SK-N-SH (cell line): ENCODE data around the gene UEVLD. TPM values are rescaled to one million over a fixed set of nuclear protein-coding genes. Genes with fewer than 3 reads are reported as not detected.

Experiments used
- CTCF ChIA-PET: fragments of 300-600, 350-600 bp; formaldehyde crosslinking; extraction: SDS; loops from one replicate; lab custom pipeline; 2021; lab: Yijun Ruan, JAX
- POLR2A ChIA-PET: fragments of 350-600 bp; sonication (Branson Sonifier 250); formaldehyde crosslinking; extraction: SDS; loops from one replicate; lab custom pipeline; 2020; ENCODE audit warnings: antibody characterized with exemption, inconsistent platforms; lab: Yijun Ruan, JAX
- DNase-seq: peaks from one replicate; pipeline ENCODE4 v3.0.0; 2012
- H2AFZ ChIP-seq: fragments of 200-600 bp; sonication (generic); 2 replicates; pipeline ENCODE4 v1.8.1; 2016; ENCODE audit warnings: antibody characterized with exemption, mild to moderate bottlenecking, low read depth
- H3F3A ChIP-seq: fragments of 200-600 bp; sonication (generic); replicated peaks from 2 replicates; pipeline ENCODE3; 2016; ENCODE audit warnings: antibody characterized with exemption, mild to moderate bottlenecking; ENCODE audit not compliant: insufficient read depth
- H3K27ac ChIP-seq, 2 experiments: fragments of 200-500 bp in 1 of 2; fragments of 200-600 bp in 1 of 2; sonication (Bioruptor generic) in 1 of 2; sonication (generic), shearing (Covaris generic) in 1 of 2; 2 replicates each; pipeline versions ENCODE4 v1.5.1 to v1.6.1; 2014 to 2016; ENCODE audit warnings: low read depth in 2 of 2, inconsistent platforms in 1 of 2, low read length in 1 of 2, mild to moderate bottlenecking in 1 of 2, mixed read lengths in 1 of 2
- H3K27me3 ChIP-seq: fragments of 200-600 bp; sonication (generic), shearing (Covaris generic); 2 replicates; pipeline ENCODE4 v1.6.1; 2016; ENCODE audit warnings: mixed run types; ENCODE audit not compliant: insufficient read depth
- H3K36me3 ChIP-seq, 2 experiments: fragments of 200-500 bp in 1 of 2; fragments of 200-600 bp in 1 of 2; sonication (Bioruptor generic) in 1 of 2; sonication (generic) in 1 of 2; replicated peaks in 1 of 2; 2 replicates each; pipeline versions ENCODE3 to v1.5.1; 2014 to 2016; ENCODE audit warnings: low read length in 1 of 2, mild to moderate bottlenecking in 1 of 2; ENCODE audit not compliant: insufficient read depth in 2 of 2, control insufficient read depth in 1 of 2
- H3K4me1 ChIP-seq, 2 experiments: fragments of 200-500 bp in 1 of 2; fragments of 200-600 bp in 1 of 2; sonication (Bioruptor generic) in 1 of 2; sonication (generic), shearing (Covaris generic) in 1 of 2; 2 replicates each; pipeline versions ENCODE4 v1.5.1 to v1.6.1; 2014 to 2016; ENCODE audit warnings: low read depth in 1 of 2, low read length in 1 of 2, mixed run types in 1 of 2; ENCODE audit not compliant: insufficient read depth in 2 of 2, control insufficient read depth in 1 of 2
- H3K4me2 ChIP-seq: fragments of 200-600 bp; sonication (generic), shearing (Covaris generic); 2 replicates; pipeline ENCODE4 v1.6.1; 2017; ENCODE audit warnings: mixed run types
- H3K4me3 ChIP-seq, 2 experiments: fragments of 200-500 bp in 1 of 2; fragments of 200-600 bp in 1 of 2; sonication (Bioruptor generic) in 1 of 2; sonication (generic), shearing (Covaris generic) in 1 of 2; 2 replicates each; pipeline versions ENCODE4 v1.5.1 to v1.8.1; 2014 to 2016; ENCODE audit warnings: low read depth in 2 of 2, inconsistent platforms in 1 of 2, low read length in 1 of 2, mild to moderate bottlenecking in 1 of 2, mixed read lengths in 1 of 2, moderate library complexity in 1 of 2
- H3K79me2 ChIP-seq: fragments of 200-600 bp; sonication (generic); 2 replicates; pipeline ENCODE4 v1.8.1; 2017; ENCODE audit warnings: mild to moderate bottlenecking; ENCODE audit not compliant: insufficient read depth
- H3K9ac ChIP-seq: fragments of 200-600 bp; sonication (generic); 2 replicates; pipeline ENCODE4 v1.6.1; 2017; ENCODE audit warnings: mixed run types
- H3K9me2 ChIP-seq: fragments of 200-600 bp; sonication (generic); 2 replicates; pipeline ENCODE4 v1.6.1; 2017; ENCODE audit warnings: mixed run types
- H3K9me3 ChIP-seq: fragments of 200-600 bp; sonication (generic); 2 replicates; pipeline ENCODE4 v1.6.1; 2017; ENCODE audit warnings: mixed run types, mild to moderate bottlenecking, moderate library complexity
- H4K20me1 ChIP-seq: fragments of 200-600 bp; sonication (generic); 2 replicates; pipeline ENCODE4 v1.6.1; 2017; ENCODE audit warnings: mild to moderate bottlenecking, mixed run types; ENCODE audit not compliant: insufficient read depth
- CHD2 ChIP-seq: fragments of 150-350 bp; IDR thresholded peaks from 2 replicates; pipeline ENCODE4 v1.6.1; 2018; ENCODE audit warnings: low read length; ENCODE audit not compliant: partially characterized antibody
- ELF1 ChIP-seq: IDR thresholded peaks from 2 replicates; pipeline ENCODE4 v1.4.0; 2012
- EP300 ChIP-seq, 2 experiments: IDR thresholded peaks; 2 replicates each; pipeline versions ENCODE4 v1.4.0 to v1.6.1; 2012; ENCODE audit warnings: borderline replicate concordance in 1 of 2, low read depth in 1 of 2, low read length in 1 of 2
- EZH2phosphoT487 ChIP-seq: fragments of 200-600 bp; sonication (generic); IDR thresholded peaks from 2 replicates; pipeline ENCODE4 v1.6.1; 2017; ENCODE audit warnings: low read depth, mixed run types, mild to moderate bottlenecking, antibody characterized with exemption, moderate library complexity, borderline replicate concordance
- GABPA ChIP-seq: IDR thresholded peaks from 2 replicates; pipeline ENCODE4 v1.4.0; 2012; ENCODE audit warnings: low read depth, mild to moderate bottlenecking
- MEF2A ChIP-seq: IDR thresholded peaks from 2 replicates; pipeline ENCODE4 v1.4.0; 2012; ENCODE audit warnings: low read depth, borderline replicate concordance
- NFIC ChIP-seq: IDR thresholded peaks from 2 replicates; pipeline ENCODE4 v1.4.0; 2012; ENCODE audit warnings: borderline replicate concordance
- NRF1 ChIP-seq: IDR thresholded peaks from 2 replicates; pipeline ENCODE4 v1.6.1; 2012; ENCODE audit warnings: low read depth, mild to moderate bottlenecking, low read length
- RCOR1 ChIP-seq: fragments of 150-350 bp; IDR thresholded peaks from 2 replicates; pipeline ENCODE4 v1.6.1; 2017; ENCODE audit warnings: antibody characterized with exemption, low read length
- RXRA ChIP-seq: IDR thresholded peaks from 2 replicates; pipeline ENCODE4 v1.4.0; 2012; ENCODE audit warnings: low read depth, mild to moderate bottlenecking, borderline replicate concordance
- SIN3A ChIP-seq: IDR thresholded peaks from 2 replicates; pipeline ENCODE4 v1.6.1; 2012; ENCODE audit warnings: low read depth, mild to moderate bottlenecking, low read length, moderate library complexity, borderline replicate concordance
- SMC3 ChIP-seq: IDR thresholded peaks from 2 replicates; pipeline ENCODE4 v1.6.1; 2012; ENCODE audit warnings: low read depth, low read length, improper control_type of control experiment
- TEAD4 ChIP-seq: IDR thresholded peaks from 2 replicates; pipeline ENCODE4 v1.4.0; 2012; ENCODE audit warnings: mild to moderate bottlenecking, borderline replicate concordance; ENCODE audit not compliant: insufficient read depth
- WGBS: methylation state at CpG from one replicate; pipeline ENCODE4 v1.1.6; 2017; ENCODE audit warnings: low lambda C conversion rate; 5-methylcytosine and 5-hydroxymethylcytosine counted together
- polyA plus RNA-seq, 3 experiments: library from polyadenylated mRNA; depleted of rRNA; stranded (reverse); fragments of >200 nt; gene quantifications; 2 replicates each; pipeline ENCODE4 v1.2.3, GENCODE V29; 2012
- TF ChIP-seq, protein P1 (sequence below): IDR thresholded peaks from 2 replicates; pipeline ENCODE4; 2012
- TF ChIP-seq, protein P2 (sequence below): fragments of 200-600 bp; sonication (generic); IDR thresholded peaks from 2 replicates; pipeline ENCODE4 v1.6.1; 2017; ENCODE audit warnings: antibody characterized with exemption, mild to moderate bottlenecking, moderate library complexity
- TF ChIP-seq, protein P3 (sequence below): fragments of 150-350 bp; IDR thresholded peaks from 2 replicates; pipeline ENCODE4 v1.6.1; 2016; ENCODE audit warnings: mild to moderate bottlenecking, low read depth, low read length
- TF ChIP-seq, protein P4 (sequence below): IDR thresholded peaks from 2 replicates; pipeline ENCODE4 v1.4.0; 2012; ENCODE audit warnings: low read depth, borderline replicate concordance
- TF ChIP-seq, protein P5 (sequence below): IDR thresholded peaks from 2 replicates; pipeline ENCODE4 v1.4.0; 2012; ENCODE audit warnings: low read depth, borderline replicate concordance

UEVLD gene
- polyA plus RNA-seq, 1 of the 3 experiments (the other 2 are of a cell fraction), result 8.9 TPM

DNA sequence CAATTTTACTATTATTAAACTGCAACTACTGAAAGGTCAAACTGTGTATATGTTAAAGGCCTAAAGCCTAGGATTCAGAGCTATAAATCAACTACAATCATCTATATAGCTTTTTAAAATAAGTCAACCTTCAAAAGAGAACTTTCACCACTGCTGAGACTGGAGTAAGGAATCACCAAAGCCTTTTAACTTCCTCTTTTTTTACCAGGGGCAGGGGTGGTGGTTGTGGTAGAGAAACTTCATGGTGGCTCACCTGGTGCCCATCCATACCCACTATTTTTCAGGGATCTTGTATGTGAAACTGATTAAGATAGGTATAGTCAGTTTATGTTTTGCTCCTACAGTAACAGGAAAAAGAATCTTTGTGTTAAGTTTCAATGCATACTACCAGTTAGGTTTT is 93.3 kb downstream of the UEVLD start (continued):
- TF ChIP-seq, protein P1, sequence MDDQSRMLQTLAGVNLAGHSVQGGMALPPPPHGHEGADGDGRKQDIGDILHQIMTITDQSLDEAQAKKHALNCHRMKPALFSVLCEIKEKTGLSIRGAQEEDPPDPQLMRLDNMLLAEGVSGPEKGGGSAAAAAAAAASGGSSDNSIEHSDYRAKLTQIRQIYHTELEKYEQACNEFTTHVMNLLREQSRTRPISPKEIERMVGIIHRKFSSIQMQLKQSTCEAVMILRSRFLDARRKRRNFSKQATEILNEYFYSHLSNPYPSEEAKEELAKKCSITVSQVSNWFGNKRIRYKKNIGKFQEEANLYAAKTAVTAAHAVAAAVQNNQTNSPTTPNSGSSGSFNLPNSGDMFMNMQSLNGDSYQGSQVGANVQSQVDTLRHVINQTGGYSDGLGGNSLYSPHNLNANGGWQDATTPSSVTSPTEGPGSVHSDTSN, result no peak
- TF ChIP-seq EP300 (IDR thresholded peaks at IDR 0.05; ENCODE audit: borderline replicate concordance in 1 of 2, low read depth in 1 of 2, low read length in 1 of 2) (no peak), EZH2phosphoT487 (no peak)

DNA sequence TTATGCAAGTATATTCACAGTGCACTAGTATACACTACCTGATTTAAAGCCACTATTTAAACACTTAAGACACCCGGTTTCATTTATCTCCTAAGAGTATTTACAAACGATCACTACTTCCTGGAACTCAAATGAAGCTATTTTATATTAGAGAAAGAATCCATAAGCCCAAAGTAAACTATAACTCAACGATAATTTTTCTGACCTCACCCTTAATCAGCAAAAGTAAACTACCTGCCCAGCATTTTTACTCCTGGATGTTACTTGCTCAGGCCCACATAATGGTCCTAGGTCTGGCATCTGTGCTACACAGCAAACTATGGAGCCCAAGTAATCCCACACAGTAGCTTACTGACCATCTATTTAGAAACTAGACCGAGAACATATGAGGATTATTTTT is 95.2 kb downstream of the UEVLD start:
- CTCF ChIA-PET, result interaction anchor here (1.3 kb wide), 1 partner anchor 378 kb away, joined by 4 read pairs; no protein-coding TSS in a partner anchor
- Histone ChIP-seq H3K9me3 (no peaks in the 10 kb centered on the region), H3K4me2 (no peak overlapping the region), H3K4me1 (peaks cover 0 to 11% of the 10 kb centered on the region in 2 experiments; a peak in 2 of 4 replicates), H3K9ac (no peak overlapping the region), H3K27ac (no peak overlapping the region), H3K9me2 (no peaks in the 10 kb centered on the region), H3K4me3 (no peak overlapping the region), H2AFZ (no peak overlapping the region), H3K79me2 (peaks cover 9% of the 10 kb centered on the region; the same call in 1 of the 2 replicates), H3F3A (peaks cover 9% of the 10 kb centered on the region), H4K20me1 (no peaks in the 10 kb centered on the region; the same call in 1 of the 2 replicates), H3K36me3 (peaks cover 44 to 78% of the 10 kb centered on the region in 2 experiments), H3K27me3 (no peaks in the 10 kb centered on the region)
- TF ChIP-seq RCOR1, result no peak
- TF ChIP-seq SMC3, result no peak
- TF ChIP-seq, protein P2, sequence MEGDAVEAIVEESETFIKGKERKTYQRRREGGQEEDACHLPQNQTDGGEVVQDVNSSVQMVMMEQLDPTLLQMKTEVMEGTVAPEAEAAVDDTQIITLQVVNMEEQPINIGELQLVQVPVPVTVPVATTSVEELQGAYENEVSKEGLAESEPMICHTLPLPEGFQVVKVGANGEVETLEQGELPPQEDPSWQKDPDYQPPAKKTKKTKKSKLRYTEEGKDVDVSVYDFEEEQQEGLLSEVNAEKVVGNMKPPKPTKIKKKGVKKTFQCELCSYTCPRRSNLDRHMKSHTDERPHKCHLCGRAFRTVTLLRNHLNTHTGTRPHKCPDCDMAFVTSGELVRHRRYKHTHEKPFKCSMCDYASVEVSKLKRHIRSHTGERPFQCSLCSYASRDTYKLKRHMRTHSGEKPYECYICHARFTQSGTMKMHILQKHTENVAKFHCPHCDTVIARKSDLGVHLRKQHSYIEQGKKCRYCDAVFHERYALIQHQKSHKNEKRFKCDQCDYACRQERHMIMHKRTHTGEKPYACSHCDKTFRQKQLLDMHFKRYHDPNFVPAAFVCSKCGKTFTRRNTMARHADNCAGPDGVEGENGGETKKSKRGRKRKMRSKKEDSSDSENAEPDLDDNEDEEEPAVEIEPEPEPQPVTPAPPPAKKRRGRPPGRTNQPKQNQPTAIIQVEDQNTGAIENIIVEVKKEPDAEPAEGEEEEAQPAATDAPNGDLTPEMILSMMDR, result no peak
- TF ChIP-seq, protein P3, sequence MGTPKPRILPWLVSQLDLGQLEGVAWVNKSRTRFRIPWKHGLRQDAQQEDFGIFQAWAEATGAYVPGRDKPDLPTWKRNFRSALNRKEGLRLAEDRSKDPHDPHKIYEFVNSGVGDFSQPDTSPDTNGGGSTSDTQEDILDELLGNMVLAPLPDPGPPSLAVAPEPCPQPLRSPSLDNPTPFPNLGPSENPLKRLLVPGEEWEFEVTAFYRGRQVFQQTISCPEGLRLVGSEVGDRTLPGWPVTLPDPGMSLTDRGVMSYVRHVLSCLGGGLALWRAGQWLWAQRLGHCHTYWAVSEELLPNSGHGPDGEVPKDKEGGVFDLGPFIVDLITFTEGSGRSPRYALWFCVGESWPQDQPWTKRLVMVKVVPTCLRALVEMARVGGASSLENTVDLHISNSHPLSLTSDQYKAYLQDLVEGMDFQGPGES, result no peak
- TF ChIP-seq, protein P4, sequence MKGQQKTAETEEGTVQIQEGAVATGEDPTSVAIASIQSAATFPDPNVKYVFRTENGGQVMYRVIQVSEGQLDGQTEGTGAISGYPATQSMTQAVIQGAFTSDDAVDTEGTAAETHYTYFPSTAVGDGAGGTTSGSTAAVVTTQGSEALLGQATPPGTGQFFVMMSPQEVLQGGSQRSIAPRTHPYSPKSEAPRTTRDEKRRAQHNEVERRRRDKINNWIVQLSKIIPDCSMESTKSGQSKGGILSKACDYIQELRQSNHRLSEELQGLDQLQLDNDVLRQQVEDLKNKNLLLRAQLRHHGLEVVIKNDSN, result no peak
- TF ChIP-seq ELF1, result no peak
- no peak for TF ChIP-seq RXRA
- no peak for TF ChIP-seq NRF1
- TF ChIP-seq, protein P5, sequence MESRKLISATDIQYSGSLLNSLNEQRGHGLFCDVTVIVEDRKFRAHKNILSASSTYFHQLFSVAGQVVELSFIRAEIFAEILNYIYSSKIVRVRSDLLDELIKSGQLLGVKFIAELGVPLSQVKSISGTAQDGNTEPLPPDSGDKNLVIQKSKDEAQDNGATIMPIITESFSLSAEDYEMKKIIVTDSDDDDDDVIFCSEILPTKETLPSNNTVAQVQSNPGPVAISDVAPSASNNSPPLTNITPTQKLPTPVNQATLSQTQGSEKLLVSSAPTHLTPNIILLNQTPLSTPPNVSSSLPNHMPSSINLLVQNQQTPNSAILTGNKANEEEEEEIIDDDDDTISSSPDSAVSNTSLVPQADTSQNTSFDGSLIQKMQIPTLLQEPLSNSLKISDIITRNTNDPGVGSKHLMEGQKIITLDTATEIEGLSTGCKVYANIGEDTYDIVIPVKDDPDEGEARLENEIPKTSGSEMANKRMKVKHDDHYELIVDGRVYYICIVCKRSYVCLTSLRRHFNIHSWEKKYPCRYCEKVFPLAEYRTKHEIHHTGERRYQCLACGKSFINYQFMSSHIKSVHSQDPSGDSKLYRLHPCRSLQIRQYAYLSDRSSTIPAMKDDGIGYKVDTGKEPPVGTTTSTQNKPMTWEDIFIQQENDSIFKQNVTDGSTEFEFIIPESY, result no peak
- TF ChIP-seq GABPA, result no peak
- no peak for TF ChIP-seq CHD2
- TF ChIP-seq SIN3A, result no peak
- no peak for TF ChIP-seq TEAD4
- TF ChIP-seq NFIC, result no peak
- no peak for TF ChIP-seq MEF2A
- DNase-seq, result no peak
- POLR2A ChIA-PET, result no interaction called here
- 88% methylated on average over 4 of the region's 4 CpGs for WGBS
